Muscle layer of duodenum (tissue), 2 donors: ENCODE measurements around the gene SAMD4A.

ENCODE experiments used
- H3K27ac ChIP-seq: one replicate; pipeline ENCODE4 v1.7.0; 2013; ENCODE audit warnings: mild to moderate bottlenecking, low read length
- H3K27me3 ChIP-seq: one replicate; pipeline ENCODE4 v1.7.0; 2013; ENCODE audit warnings: low read depth, mild to moderate bottlenecking, control low read depth, low read length
- H3K36me3 ChIP-seq, 2 donors: one replicate each; pipeline ENCODE4 v1.7.0; 2013; ENCODE audit warnings: low read length in 2 of 2, control low read depth in 1 of 2, mild to moderate bottlenecking in 1 of 2; ENCODE audit not compliant: insufficient read depth in 2 of 2, control insufficient read depth in 1 of 2
- H3K4me1 ChIP-seq, 2 donors: one replicate each; pipeline ENCODE4 v1.7.0; 2013; ENCODE audit warnings: low read length in 2 of 2, mild to moderate bottlenecking in 2 of 2, control low read depth in 1 of 2, moderate library complexity in 1 of 2; ENCODE audit not compliant: insufficient read depth in 2 of 2, control insufficient read depth in 1 of 2
- H3K4me3 ChIP-seq, 2 donors: one replicate each; pipeline ENCODE4 v1.7.0; 2013; ENCODE audit warnings: low read length in 2 of 2, low read depth in 1 of 2, mild to moderate bottlenecking in 1 of 2
- H3K9me3 ChIP-seq, 2 donors: one replicate each; pipeline ENCODE4 v1.7.0; 2013; ENCODE audit warnings: low read length in 2 of 2, control low read depth in 1 of 2, mild to moderate bottlenecking in 1 of 2; ENCODE audit not compliant: control insufficient read depth in 1 of 2
- donor health status: healthy.

The SAMD4A gene

DNA sequence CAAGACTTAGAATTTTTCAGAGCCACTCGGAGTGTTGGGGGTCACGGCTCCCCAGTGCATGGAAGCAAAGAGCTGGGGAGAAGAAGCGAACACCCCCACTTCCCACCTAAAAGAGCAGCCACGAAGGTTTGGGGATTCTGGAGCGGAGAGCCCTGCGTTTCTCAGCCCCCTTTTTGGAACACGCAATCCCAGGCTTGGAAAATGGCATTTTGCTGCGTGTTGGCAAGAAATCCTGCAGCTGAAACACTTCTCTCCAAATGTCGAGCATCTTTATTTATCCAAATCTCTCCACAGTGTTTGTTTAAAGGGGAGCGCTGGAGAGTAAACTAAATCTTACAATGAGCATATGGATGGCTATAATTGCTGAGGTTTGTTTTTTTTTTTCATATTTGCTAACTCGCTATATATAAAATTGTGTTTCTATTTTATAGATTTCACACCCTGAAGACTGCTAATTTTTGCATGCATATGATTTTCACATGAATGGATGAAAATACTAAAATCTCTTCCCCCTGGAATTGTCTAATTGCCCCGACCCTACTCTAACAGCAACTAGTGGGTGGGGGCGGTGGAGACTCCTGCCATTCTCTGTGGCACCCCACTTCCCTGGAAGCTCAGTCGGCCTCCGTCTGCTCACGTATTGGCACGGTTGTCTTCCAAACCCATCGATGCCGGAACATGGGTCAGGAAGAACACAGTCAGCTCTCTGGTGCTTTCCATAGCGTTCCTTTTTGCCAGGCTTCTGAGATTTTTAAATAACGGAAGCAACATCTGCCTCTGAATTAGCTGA, 215.2 kb downstream of the SAMD4A start:
- Histone ChIP-seq H3K4me3 (no peak overlapping the region), H3K27me3 (no peaks in the 10 kb centered on the region), H3K4me1 (no peaks in the 10 kb centered on the region), H3K9me3 (no peaks in the 10 kb centered on the region), H3K36me3 (peaks cover 29 to 85% of the 10 kb centered on the region in 2 donors), H3K27ac (no peak overlapping the region)

DNA sequence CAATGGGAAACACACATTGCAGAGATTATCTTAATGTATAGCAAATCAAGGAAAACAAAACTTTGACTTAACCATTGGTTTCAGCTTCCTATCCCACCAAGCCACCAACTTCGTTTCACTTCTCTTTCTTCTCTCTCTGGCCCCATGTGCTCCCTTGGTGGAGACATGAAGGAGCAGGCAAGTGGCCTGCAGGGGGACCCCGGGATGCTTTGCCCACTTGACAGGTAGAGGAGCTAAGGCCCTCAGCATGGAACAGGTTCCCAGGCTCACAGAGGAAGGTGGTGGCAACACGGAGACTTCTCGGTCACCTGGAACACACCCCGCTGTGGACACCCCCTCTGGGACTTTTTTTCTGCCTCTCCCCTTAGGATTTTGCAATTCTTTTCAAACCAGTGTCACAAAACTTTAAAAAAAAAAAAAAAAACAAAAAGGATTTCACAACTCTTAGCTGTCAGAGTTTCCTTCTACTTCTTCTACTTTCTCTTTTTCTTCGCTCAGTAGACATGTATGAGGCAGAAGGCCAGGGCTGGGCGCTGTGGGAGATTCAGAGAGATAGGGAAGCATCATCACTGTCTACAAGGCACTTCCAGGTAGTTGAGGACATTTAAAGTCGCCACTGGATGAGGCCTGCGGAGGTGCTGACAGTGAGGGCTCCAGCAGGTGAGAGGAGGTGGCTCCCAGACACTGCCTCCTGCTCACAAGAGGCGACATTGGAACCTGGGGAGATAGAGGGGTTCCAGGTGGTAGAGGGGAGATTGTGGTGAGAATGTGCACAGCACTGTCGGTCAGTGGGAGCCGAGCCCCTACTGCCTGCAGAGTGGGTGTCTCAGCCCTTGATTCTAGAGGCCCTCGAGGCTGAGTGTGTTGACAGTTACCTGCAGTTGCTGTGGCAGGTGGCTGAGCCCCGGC, 216.1 kb downstream of the SAMD4A start:
- no peaks in the 10 kb centered on the region for H3K27me3 ChIP-seq
- H3K4me1 ChIP-seq = no peaks in the 10 kb centered on the region
- no peaks in the 10 kb centered on the region for H3K9me3 ChIP-seq
- H3K27ac ChIP-seq = no peak overlapping the region
- peaks cover 35 to 90% of the 10 kb centered on the region in 2 donors for H3K36me3 ChIP-seq
- H3K4me3 ChIP-seq = no peak overlapping the region

DNA sequence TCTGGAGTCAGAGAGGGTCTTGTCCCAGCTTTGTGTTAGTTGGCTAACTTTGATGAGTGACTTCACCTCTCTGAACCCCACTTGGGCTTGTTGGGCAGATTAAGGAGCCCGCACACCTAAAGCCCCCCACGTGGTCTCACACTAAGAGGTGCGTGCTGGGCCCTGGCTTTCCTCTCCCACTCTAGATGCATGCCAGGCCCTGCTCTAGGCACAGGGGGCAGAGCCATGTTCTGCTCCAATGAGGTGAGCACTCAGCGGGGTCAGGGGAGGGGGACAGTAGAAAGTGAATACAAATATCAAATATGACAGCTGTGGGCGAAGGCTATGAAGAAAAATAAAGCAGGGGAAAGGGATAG, 216.7 kb downstream of the SAMD4A start:
- Histone ChIP-seq H3K27ac (no peak overlapping the region), H3K27me3 (no peaks in the 10 kb centered on the region), H3K36me3 (peaks cover 41 to 89% of the 10 kb centered on the region in 2 donors), H3K4me3 (no peak overlapping the region), H3K9me3 (no peaks in the 10 kb centered on the region), H3K4me1 (no peaks in the 10 kb centered on the region)

DNA sequence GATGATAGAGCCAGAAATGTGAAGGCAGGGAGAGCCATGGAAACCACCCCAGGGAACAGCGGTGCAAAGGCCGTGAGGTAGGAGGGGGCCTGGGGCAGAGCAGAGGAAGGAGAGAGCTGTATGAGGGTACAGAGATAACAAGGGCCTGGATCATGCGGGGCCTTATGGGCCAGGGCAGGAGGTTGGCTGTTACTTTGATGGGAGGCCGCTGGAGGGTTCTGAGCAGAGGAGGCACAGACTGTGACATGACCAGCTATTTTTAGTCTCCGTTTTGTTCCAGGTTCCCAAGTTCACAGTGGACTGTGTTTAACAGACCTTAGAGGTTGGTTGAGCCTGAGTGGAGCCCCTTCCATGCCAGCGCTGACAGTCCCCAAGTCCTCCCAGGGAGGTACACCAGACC, 217.1 kb downstream of the SAMD4A start:
- no peaks in the 10 kb centered on the region for H3K4me1 ChIP-seq
- H3K36me3 ChIP-seq = peaks cover 42 to 89% of the 10 kb centered on the region in 2 donors
- no peaks in the 10 kb centered on the region for H3K9me3 ChIP-seq
- H3K27me3 ChIP-seq = no peaks in the 10 kb centered on the region
- no peak overlapping the region for H3K27ac ChIP-seq
- H3K4me3 ChIP-seq = no peak overlapping the region

- Histone ChIP-seq H3K4me3 (no peak overlapping the region), H3K4me1 (no peaks in the 10 kb centered on the region)
These were observed 217.7 kb downstream of the SAMD4A start for GRCh38 chr14:54784657-54785056.

DNA sequence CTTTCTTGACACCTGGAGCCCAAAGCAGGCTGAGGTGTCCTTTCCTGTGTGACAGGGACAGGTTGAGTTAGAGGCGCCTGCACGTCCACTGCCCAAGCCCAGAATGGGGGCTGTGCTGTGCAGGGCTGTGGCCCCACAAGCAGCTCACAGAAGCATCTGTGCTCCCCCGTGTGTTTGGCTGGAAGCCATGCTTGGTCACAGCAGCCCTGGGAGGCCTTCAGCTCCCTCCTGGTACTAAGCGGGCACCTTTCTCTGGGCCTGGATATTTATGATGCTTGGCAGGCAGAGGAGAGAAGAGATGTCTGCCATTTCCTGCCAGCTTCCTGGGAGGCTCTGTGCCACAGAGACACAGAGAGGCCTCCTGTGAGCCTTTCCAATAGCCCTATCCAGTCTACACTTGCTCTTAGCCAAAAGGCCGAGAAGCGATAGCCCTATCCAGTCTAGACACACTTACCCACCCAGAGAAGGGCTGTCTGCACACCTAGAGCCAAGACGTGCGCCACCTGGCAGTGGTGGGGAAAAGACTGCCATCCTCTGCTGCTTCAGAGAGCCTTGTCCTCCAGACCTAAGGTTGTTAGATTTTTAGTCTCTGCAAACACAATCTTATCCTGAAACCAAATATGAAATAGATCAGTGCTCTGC, 218.3 kb downstream of the SAMD4A start:
- Histone ChIP-seq H3K36me3 (peaks cover 51 to 89% of the 10 kb centered on the region in 2 donors), H3K27ac (no peak overlapping the region), H3K27me3 (no peaks in the 10 kb centered on the region), H3K9me3 (no peaks in the 10 kb centered on the region), H3K4me3 (no peak overlapping the region), H3K4me1 (no peaks in the 10 kb centered on the region)

More at GRCh38 chr14:54784657-54785056, 217.7 kb downstream of the SAMD4A start:
- Histone ChIP-seq H3K36me3 (peaks cover 45 to 89% of the 10 kb centered on the region in 2 donors), H3K27me3 (no peaks in the 10 kb centered on the region), H3K9me3 (no peaks in the 10 kb centered on the region), H3K27ac (no peak overlapping the region)

DNA sequence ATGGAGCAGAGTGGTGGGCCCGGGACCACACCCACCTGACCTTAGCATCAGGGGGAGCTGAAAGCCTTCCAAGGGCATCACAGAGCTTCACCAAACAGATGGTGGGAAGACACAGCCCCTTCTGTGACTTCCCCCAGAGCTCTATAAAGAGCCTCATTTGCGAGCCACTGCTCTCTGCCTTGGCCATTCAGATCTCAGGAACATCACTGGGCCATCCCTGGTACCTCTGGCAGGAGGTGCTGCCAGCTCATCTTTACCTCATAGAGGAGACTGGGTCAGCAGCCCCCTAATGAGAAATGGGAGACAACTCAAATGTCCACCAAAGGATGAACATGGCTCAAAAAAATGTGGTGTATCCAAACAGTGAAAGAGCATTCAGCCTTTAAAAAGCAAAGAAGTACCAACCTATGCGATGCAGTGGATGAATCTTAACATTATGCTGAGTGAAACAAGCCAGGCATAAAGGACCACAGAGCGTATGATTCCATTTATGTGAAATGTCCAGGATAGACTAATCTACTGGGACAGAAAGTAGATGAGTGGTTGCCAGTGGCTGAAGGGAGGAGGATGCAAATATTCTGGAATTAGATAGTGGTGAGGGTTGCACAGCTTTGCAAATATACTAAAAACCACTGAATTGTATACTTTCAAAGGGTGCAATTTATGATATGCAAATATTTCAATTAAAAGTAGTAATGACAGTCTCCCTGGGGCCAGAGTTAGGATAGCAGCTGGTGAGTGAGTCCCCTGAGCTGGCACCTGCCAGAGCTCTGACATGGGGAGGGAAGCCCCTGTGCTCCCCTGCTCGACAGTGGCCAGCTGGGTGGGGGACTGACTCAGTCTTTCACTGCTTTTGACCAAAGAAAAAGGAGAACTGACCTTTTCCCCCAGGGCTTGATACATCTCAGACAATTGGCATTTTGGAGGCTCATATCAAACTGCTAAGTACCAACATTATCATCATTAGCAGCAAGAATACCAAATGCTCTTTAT, 219.1 kb downstream of the SAMD4A start:
- H3K4me3 ChIP-seq = no peak overlapping the region
- no peaks in the 10 kb centered on the region for H3K9me3 ChIP-seq
- no peak overlapping the region for H3K27ac ChIP-seq
- no peaks in the 10 kb centered on the region for H3K27me3 ChIP-seq
- H3K36me3 ChIP-seq = peaks cover 56 to 88% of the 10 kb centered on the region in 2 donors
- H3K4me1 ChIP-seq = no peaks in the 10 kb centered on the region

- Histone ChIP-seq H3K36me3 (peaks cover 53 to 85% of the 10 kb centered on the region in 2 donors), H3K4me3 (no peak overlapping the region), H3K27me3 (no peaks in the 10 kb centered on the region), H3K9me3 (no peaks in the 10 kb centered on the region), H3K27ac (no peak overlapping the region), H3K4me1 (no peaks in the 10 kb centered on the region)
These were observed 219.9 kb downstream of the SAMD4A start for GRCh38 chr14:54786838-54787237.

- Histone ChIP-seq H3K9me3 (no peaks in the 10 kb centered on the region), H3K27ac (no peak overlapping the region), H3K27me3 (no peaks in the 10 kb centered on the region), H3K36me3 (peaks cover 53 to 85% of the 10 kb centered on the region in 2 donors), H3K4me1 (no peaks in the 10 kb centered on the region), H3K4me3 (no peak overlapping the region)
These were observed 220.3 kb downstream of the SAMD4A start for GRCh38 chr14:54787261-54787660.

DNA sequence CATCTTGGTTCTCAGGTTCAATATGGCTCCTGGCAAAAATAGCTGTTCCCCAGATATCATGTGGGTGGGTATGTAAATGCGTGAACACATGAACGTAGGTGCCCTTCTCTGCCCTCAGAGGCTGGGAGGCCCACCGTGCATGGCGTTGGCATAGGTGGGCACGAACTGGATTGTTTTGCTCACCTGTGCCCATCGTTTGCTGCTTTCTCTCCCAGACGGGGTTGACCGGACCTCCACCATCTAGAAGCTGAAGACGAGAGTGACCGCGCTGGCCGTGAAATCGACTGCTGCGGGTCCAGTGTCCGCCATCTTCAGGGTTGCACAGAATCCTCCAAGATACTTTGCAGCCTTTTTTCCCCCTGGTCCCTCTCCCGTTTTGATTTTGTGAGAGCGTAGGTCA, 221.8 kb downstream of the SAMD4A start:
- Histone ChIP-seq H3K27ac (no peak overlapping the region), H3K4me3 (no peak overlapping the region), H3K4me1 (no peaks in the 10 kb centered on the region), H3K36me3 (peaks cover 46 to 73% of the 10 kb centered on the region in 2 donors), H3K9me3 (no peaks in the 10 kb centered on the region), H3K27me3 (no peaks in the 10 kb centered on the region)
